ENCODE results near the gene SMIM45.

Gene SMIM45

GRCh38 chr22:41975299-41976069 lies 23.5 kb downstream of the SMIM45 start:
- H3K4me1 ChIP-seq = no peaks in the 10 kb centered on the region
- H3K4me3 ChIP-seq = no peak overlapping the region
- intact Hi-C loops (cut with DNase I) = no loop called here
- FAIRE-seq (no peak), DNase-seq (no peak), ATAC-seq (no peak)
- H3K36me3 ChIP-seq = no peaks in the 10 kb centered on the region
- WGBS, 2 donors = 50 to 56% methylated on average over 12 of the region's 12 CpGs
- H3K9me3 ChIP-seq = no peaks in the 10 kb centered on the region
- H3K27me3 ChIP-seq = peaks cover 0 to 3% (median 0%) of the 10 kb centered on the region in 4 donors
- TF ChIP-seq CTCF (IDR thresholded peaks at IDR 0.05) = no peak
- H3K27ac ChIP-seq = no peak overlapping the region

- peak in 3 of 6 donors; percentile 29 to 84 (median 53) for DNase-seq
- no peak for FAIRE-seq
- Histone ChIP-seq H3K27ac (no peak overlapping the region), H3K9me3 (no peaks in the 10 kb centered on the region), H3K27me3 (peaks cover 0 to 3% (median 0%) of the 10 kb centered on the region in 4 donors), H3K4me1 (no peaks in the 10 kb centered on the region), H3K4me3 (peak overlapping the region; percentile 23 to 53 (median 43)), H3K36me3 (no peaks in the 10 kb centered on the region)
- intact Hi-C loops (cut with DNase I) = no loop called here
- no peak for TF ChIP-seq CTCF (IDR thresholded peaks at IDR 0.05)
- 2% methylated on average over 41 to 72 of the region's 72 CpGs for WGBS, 2 donors
- peak; percentile 73 to 91 (median 84) for ATAC-seq
Observed at GRCh38 chr22:41976070-41976901, 24.3 kb downstream of the SMIM45 start.

GRCh38 chr22:41976961-41977566 lies 25.1 kb downstream of the SMIM45 start:
- H3K9me3 ChIP-seq = no peaks in the 10 kb centered on the region
- WGBS, 2 donors = 3% methylated on average over 42 to 46 of the region's 46 CpGs
- no peak for TF ChIP-seq CTCF (IDR thresholded peaks at IDR 0.05)
- peak overlapping the region in 2 of 4 donors; percentile 44 to 53 for H3K4me3 ChIP-seq
- intact Hi-C loops (cut with DNase I) = no loop called here
- H3K36me3 ChIP-seq = no peaks in the 10 kb centered on the region
- no peaks in the 10 kb centered on the region for H3K4me1 ChIP-seq
- FAIRE-seq (no peak), ATAC-seq (peak in 2 of 4 donors; percentile 28 to 34), DNase-seq (no peak)
- no peak overlapping the region for H3K27ac ChIP-seq
- H3K27me3 ChIP-seq = peaks cover 0 to 3% (median 0%) of the 10 kb centered on the region in 4 donors

- 91 to 97% methylated on average over 1 of the region's 1 CpG for WGBS, 2 donors
- intact Hi-C loops (cut with DNase I) = no loop called here
- no peaks in the 10 kb centered on the region for H3K9me3 ChIP-seq
- H3K27ac ChIP-seq = no peak overlapping the region
- no peak overlapping the region for H3K4me3 ChIP-seq
- ATAC-seq (no peak), FAIRE-seq (no peak), DNase-seq (no peak)
- H3K4me1 ChIP-seq = no peaks in the 10 kb centered on the region
- H3K36me3 ChIP-seq = no peaks in the 10 kb centered on the region
- no peak for TF ChIP-seq CTCF (IDR thresholded peaks at IDR 0.05)
- H3K27me3 ChIP-seq = no peaks in the 10 kb centered on the region
Observed at GRCh38 chr22:41978732-41979131, 26.8 kb downstream of the SMIM45 start.
